Kidney epithelial cell (primary cell): ENCODE results near the gene SCN5A. TPM values are rescaled to one million over a fixed set of nuclear protein-coding genes. Genes with fewer than 3 reads are reported as not detected.

Source experiments
- DNase-seq: peaks from one replicate; pipeline ENCODE4 v3.0.0-alpha.2; 2010; ENCODE audit warnings: low read depth
- H3K27me3 ChIP-seq: 2 replicates; pipeline ENCODE4 v1.6.0; 2011; ENCODE audit warnings: low read length; ENCODE audit not compliant: control insufficient read depth, insufficient read depth
- H3K36me3 ChIP-seq: 2 replicates; pipeline ENCODE4 v1.5.1; 2011; ENCODE audit warnings: low read length; ENCODE audit not compliant: control insufficient read depth, insufficient read depth
- H3K4me3 ChIP-seq: 2 replicates; pipeline ENCODE4 v1.5.1; 2011; ENCODE audit warnings: low read depth, mild to moderate bottlenecking, control low read depth, low read length
- total RNA-seq: library from RNA; depleted of rRNA; stranded (reverse); fragments of >200 nt; gene quantifications from 2 replicates; pipeline ENCODE4 v1.2.3, GENCODE V29; 2015
- TF ChIP-seq, protein P1 (sequence below): IDR thresholded peaks from 2 replicates; pipeline ENCODE4 v1.5.1; 2011; ENCODE audit warnings: mild to moderate bottlenecking, moderate library complexity, low read length, control low read depth, inconsistent platforms; ENCODE audit not compliant: insufficient read depth, poor library complexity, severe bottlenecking

Gene SCN5A
- total RNA-seq, 1 donor from 2014 or later, result 3.8 TPM

DNA sequence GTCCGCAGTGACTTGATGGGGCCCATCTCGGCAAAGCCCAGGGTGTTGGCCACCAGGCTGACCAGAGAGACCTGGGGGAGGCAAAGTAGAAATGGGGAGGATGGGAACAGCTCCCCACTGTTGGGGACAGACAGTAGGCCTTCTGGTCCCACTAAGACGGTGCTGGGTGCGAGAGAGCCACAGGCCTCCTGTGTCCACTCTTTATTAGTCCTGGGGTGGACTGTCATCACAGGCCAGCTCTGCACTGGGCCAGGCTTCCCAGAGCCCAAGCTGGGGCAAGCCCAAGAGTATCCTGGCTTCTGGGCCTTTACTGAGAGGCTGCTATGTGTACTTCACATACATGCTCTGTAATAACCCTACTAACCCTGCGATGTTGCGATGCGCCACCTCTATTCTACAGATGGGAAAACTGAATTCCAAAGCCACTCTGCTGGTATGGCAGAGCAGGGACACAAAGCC, 87.0 kb downstream of the SCN5A start:
- TF ChIP-seq, protein P1, sequence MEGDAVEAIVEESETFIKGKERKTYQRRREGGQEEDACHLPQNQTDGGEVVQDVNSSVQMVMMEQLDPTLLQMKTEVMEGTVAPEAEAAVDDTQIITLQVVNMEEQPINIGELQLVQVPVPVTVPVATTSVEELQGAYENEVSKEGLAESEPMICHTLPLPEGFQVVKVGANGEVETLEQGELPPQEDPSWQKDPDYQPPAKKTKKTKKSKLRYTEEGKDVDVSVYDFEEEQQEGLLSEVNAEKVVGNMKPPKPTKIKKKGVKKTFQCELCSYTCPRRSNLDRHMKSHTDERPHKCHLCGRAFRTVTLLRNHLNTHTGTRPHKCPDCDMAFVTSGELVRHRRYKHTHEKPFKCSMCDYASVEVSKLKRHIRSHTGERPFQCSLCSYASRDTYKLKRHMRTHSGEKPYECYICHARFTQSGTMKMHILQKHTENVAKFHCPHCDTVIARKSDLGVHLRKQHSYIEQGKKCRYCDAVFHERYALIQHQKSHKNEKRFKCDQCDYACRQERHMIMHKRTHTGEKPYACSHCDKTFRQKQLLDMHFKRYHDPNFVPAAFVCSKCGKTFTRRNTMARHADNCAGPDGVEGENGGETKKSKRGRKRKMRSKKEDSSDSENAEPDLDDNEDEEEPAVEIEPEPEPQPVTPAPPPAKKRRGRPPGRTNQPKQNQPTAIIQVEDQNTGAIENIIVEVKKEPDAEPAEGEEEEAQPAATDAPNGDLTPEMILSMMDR, result no peak

DNA sequence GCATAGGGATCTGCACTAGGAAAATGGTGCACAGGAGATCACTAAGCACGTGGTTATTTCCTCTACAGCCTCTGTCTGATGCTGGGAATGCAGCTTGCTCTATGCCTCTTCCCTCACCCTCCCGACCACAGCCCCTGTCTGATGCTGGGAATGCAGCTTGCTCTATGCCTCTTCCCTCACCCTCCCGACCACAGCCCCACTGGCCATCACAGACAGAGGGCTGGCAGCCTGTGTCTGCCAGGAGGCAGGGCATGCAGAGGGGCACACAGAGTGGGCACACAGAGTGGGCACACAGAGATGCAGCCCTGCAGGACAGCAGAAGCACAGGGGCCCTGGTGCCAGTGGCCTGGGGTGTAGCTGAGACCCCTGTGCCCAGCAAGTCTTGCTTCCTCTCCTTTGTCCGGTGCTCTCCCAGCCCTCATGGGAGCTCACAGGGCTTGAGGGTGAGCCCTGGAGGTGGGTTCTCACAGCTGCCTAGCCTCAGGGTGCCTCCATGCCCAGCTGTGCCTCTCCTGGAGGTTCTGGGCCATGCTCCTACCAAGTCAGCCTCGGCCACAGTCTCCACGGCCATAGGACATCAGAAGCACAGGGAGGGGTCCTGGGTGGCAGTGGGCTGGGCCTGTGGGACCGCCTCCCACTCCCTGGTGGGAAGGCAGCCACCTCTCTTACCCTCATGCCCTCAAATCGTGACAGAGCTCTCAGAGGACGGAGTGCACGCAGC, 87.6 kb downstream of the SCN5A start:
- no peak overlapping the region for H3K4me3 ChIP-seq
- no peaks in the 10 kb centered on the region for H3K36me3 ChIP-seq
- H3K27me3 ChIP-seq, result no peaks in the 10 kb centered on the region
- TF ChIP-seq, protein P1, result no peak
- no peak for DNase-seq

More for the DNA sequence above, 87.0 kb downstream of the SCN5A start:
- Histone ChIP-seq H3K36me3 (no peaks in the 10 kb centered on the region), H3K4me3 (no peak overlapping the region), H3K27me3 (no peaks in the 10 kb centered on the region)
- no peak for DNase-seq

DNA sequence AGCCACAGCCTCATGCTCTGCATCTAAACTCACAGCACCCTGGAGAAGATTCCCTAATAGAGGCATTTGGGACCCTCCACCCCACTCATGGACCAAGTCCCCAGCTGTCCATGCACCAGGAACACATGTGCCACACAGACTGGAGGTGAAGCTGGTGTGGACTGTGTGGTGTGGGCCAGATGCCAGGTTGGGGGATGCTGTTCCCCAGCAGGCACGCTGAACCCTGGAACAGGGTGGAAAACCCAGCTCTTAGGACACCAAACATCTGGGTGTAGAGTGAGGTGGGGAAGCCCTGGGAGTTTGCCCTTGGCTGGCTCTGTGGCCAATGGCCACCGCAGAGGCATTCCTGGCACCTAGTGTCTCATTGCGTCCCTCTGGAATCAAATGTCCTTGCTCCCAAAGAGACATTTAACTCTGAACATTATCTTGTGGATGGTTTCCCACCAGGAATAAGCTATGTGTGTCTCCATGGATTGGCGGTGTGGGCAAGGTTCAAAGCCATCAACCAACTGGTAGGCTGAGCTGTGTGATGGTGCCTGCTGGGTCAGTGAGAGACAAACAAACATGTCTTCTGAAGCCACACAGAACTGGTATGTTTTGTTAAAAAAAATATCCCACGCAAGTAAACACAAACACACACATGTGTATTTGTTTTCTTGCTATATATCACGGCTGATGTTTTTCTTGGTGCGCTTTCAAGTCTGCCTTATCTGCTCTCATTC, 88.3 kb downstream of the SCN5A start:
- no peak for DNase-seq
- Histone ChIP-seq H3K27me3 (no peaks in the 10 kb centered on the region), H3K4me3 (no peak overlapping the region), H3K36me3 (no peaks in the 10 kb centered on the region)
- TF ChIP-seq, protein P1, result no peak

DNA sequence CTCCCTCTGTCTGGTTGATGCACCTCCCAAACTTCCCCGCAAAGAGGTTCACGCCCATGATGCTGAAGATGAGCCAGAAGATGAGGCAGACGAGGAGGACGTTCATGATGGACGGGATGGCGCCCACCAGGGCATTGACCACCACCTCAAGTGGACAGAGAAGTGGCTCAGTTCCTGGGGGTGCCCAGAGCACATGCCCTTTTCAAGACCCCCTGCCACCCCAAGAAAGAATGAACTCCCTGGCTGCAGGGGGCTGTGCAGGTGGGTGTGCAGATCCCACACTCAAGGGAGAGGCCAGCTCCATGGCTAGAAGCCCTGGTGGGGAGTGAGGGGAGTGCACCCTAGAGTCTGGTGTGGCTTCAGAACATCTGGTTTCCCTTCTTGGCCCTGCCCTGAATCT, 89.2 kb downstream of the SCN5A start:
- DNase-seq, result no peak
- TF ChIP-seq, protein P1, result no peak
- Histone ChIP-seq H3K4me3 (no peak overlapping the region), H3K36me3 (no peaks in the 10 kb centered on the region), H3K27me3 (no peaks in the 10 kb centered on the region)

DNA sequence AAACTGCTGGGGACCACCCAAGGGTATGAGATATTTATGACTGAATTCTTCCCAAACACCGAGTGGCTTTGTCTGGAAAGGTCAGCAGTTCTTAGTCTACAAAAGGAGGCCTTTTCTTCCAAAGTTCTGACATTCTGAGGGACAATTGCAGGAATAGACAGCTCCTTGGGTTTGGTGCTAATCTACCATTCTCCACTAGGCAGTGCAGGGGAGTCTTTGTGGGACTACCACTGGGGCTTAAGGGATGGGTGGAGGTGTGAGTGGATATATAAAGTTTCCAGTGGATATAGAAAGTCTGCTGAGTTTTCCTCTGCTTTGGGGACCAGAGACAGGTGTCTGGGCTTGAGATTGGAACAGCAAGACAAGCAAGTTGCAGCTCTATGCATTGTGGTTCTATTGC, 90.6 kb downstream of the SCN5A start:
- Histone ChIP-seq H3K4me3 (no peak overlapping the region), H3K36me3 (no peaks in the 10 kb centered on the region), H3K27me3 (no peaks in the 10 kb centered on the region)
- DNase-seq, result no peak
- TF ChIP-seq, protein P1, result no peak
